Transverse colon (tissue), 4 donors: Measurements from ENCODE around the gene COPZ2. TPM values are rescaled to one million over a fixed set of nuclear protein-coding genes. Genes with fewer than 3 reads are reported as not detected.

Source experiments
- DNase-seq: peaks from one replicate; pipeline ENCODE4 v3.0.0-alpha.2; 2019
- H3K27ac ChIP-seq, 4 donors: fragments of 200-600 bp; sonication (generic); 2 replicates each; pipeline ENCODE4 v1.5.1; 2016 to 2018; ENCODE audit warnings: inconsistent platforms in 4 of 4
- H3K27me3 ChIP-seq: fragments of 200-600 bp; sonication (generic); 2 replicates; pipeline ENCODE4 v1.5.1; 2017; ENCODE audit warnings: inconsistent platforms
- H3K36me3 ChIP-seq, 4 donors: fragments of 200-600 bp; sonication (generic); 2 replicates each; pipeline ENCODE4 v1.5.1; 2017 to 2019; ENCODE audit warnings: inconsistent platforms in 4 of 4
- H3K4me1 ChIP-seq, 4 donors: fragments of 200-600 bp; sonication (generic); 2 replicates each; pipeline ENCODE4 v1.5.1; 2017 to 2020; ENCODE audit warnings: inconsistent platforms in 4 of 4
- H3K4me3 ChIP-seq, 4 donors: fragments of 200-600 bp; sonication (generic); 1 replicate in 1 of 4; 2 replicates in 3 of 4; pipeline versions ENCODE4 v1.5.1 to v1.6.1; 2017 to 2019; ENCODE audit warnings: inconsistent platforms in 4 of 4
- H3K9me3 ChIP-seq, 2 donors: fragments of 200-600 bp; sonication (generic); 2 replicates each; pipeline ENCODE4 v1.5.1; 2017 to 2019; ENCODE audit warnings: inconsistent platforms in 2 of 2
- EP300 ChIP-seq: sonication (generic); formaldehyde crosslinking; IDR thresholded peaks from one replicate; pipeline ENCODE4 v1.6.1; 2017; ENCODE audit warnings: antibody characterized with exemption, low read depth
- POLR2A ChIP-seq: fragments of 450-650 bp; IDR thresholded peaks from one replicate; pipeline ENCODE4 v1.6.1; 2016; ENCODE audit warnings: antibody characterized with exemption, mild to moderate bottlenecking, moderate library complexity
- POLR2AphosphoS5 ChIP-seq, 3 donors: sonication (generic); formaldehyde crosslinking; IDR thresholded peaks; one replicate each; pipeline ENCODE4 v1.6.1; 2016; ENCODE audit warnings: antibody characterized with exemption in 3 of 3
- whole genome bisulfite sequencing, 2 donors: methylation state at CpG; one replicate each; pipeline ENCODE4 v1.1.5; 2018; ENCODE audit warnings: low coverage in 1 of 2; 5-methylcytosine and 5-hydroxymethylcytosine counted together
- in situ Hi-C, 4 donors: fragments of 200-750 bp; cut with MboI; loops; one replicate each; pipeline versions ENCODE4 v1.15.0 to v1.15.1; 2017; ENCODE audit warnings: low sequenced_read_pairs in 3 of 4, low pct_ligation_motif_present in 1 of 4, low pct_unique_long_range_greater_than_20kb in 1 of 4
- intact Hi-C: fragments of 100-400 bp; cut with DNase I; formaldehyde crosslinking; loops from one replicate; pipeline ENCODE4 v1.15.1; 2023; ENCODE audit warnings: low total_unique reads
- total RNA-seq, 4 donors: library from RNA; depleted of rRNA; stranded (reverse); fragments of >200 nt; gene quantifications; one replicate each; pipeline ENCODE4 v1.1.0, GENCODE V29; 2016
- TF ChIP-seq, protein P1 (sequence below), 5 experiments: fragments of 200-600 bp in 3 of 5; fragments of 450-650 bp in 2 of 5; sonication (generic) in 3 of 5; IDR thresholded peaks; 1 replicate in 2 of 5; 2 replicates in 3 of 5; pipeline ENCODE4 v1.5.1; 2016 to 2017; ENCODE audit warnings: antibody characterized with exemption in 5 of 5, inconsistent platforms in 3 of 5, mild to moderate bottlenecking in 2 of 5, moderate library complexity in 1 of 5

The COPZ2 gene
- total RNA-seq, 4 donors from 2014 or later = 6.0 to 11.2 (median 8.3) TPM

DNA sequence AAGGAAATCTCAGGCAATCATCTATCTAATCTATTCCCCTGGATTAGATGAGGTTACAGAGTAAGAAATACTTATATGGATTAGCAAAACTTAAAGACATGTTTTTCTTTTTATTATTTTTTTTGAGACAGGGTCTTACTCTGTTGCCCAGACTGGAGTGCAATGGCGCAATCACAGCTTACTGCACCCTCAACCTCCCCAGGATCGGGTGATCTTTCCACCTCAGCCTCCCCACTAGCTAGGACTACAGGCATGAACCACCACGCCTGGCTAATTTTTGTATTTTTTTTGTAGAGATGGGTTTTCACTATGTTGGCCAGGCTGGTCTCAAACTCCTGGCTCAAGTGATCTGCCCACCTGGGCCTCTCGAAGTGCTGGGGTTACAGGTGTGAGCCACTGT lies 7.3 kb upstream of the COPZ2 start:
- no peak for DNase-seq
- Histone ChIP-seq H3K27me3 (no peaks in the 10 kb centered on the region), H3K27ac (no peak overlapping the region), H3K36me3 (no peaks in the 10 kb centered on the region), H3K4me3 (no peak overlapping the region), H3K9me3 (no peaks in the 10 kb centered on the region), H3K4me1 (peaks cover 14 to 29% (median 25%) of the 10 kb centered on the region in 4 donors)
- 67 to 89% methylated on average over 1 to 4 of the region's 4 CpGs for WGBS, 2 donors
- in situ Hi-C loops = no loop called here
- TF ChIP-seq, protein P1, sequence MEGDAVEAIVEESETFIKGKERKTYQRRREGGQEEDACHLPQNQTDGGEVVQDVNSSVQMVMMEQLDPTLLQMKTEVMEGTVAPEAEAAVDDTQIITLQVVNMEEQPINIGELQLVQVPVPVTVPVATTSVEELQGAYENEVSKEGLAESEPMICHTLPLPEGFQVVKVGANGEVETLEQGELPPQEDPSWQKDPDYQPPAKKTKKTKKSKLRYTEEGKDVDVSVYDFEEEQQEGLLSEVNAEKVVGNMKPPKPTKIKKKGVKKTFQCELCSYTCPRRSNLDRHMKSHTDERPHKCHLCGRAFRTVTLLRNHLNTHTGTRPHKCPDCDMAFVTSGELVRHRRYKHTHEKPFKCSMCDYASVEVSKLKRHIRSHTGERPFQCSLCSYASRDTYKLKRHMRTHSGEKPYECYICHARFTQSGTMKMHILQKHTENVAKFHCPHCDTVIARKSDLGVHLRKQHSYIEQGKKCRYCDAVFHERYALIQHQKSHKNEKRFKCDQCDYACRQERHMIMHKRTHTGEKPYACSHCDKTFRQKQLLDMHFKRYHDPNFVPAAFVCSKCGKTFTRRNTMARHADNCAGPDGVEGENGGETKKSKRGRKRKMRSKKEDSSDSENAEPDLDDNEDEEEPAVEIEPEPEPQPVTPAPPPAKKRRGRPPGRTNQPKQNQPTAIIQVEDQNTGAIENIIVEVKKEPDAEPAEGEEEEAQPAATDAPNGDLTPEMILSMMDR (IDR thresholded peaks at IDR 0.05) = no peak
- TF ChIP-seq POLR2AphosphoS5 (IDR thresholded peaks at IDR 0.05) = no peak
- no peak for TF ChIP-seq EP300
- TF ChIP-seq POLR2A = no peak
- intact Hi-C loops = no loop called here

DNA sequence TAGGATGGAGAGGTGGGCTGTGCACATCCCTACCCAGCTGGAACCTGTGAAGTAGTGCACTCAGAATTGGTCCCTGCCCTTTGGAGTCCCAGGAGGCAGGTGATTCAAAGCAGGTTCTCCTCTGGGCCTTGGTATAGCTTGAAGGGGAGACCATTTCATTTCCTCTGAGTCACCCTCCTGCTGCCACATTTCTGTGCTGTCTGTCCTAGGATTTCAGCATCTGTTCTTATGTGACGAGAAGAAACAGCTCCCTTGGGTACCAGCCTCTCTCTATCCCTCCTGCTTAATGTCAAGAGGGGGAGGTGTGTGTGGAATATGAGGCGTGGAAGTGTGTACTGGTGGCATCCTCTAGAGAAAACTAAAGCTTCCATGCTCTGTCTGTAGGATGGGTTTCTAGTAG lies 5.6 kb upstream of the COPZ2 start:
- no peak for DNase-seq
- in situ Hi-C loops (no loop called here), intact Hi-C loops (no loop called here)
- 71 to 100% methylated on average over 1 to 2 of the region's 2 CpGs for WGBS, 2 donors
- H3K27me3 ChIP-seq = peaks cover 14% of the 10 kb centered on the region
- no peak overlapping the region for H3K27ac ChIP-seq
- no peaks in the 10 kb centered on the region for H3K36me3 ChIP-seq
- no peak overlapping the region for H3K4me3 ChIP-seq
- no peaks in the 10 kb centered on the region for H3K9me3 ChIP-seq
- TF ChIP-seq, protein P1 (IDR thresholded peaks at IDR 0.05) = no peak
- TF ChIP-seq POLR2AphosphoS5 (IDR thresholded peaks at IDR 0.05) = no peak
- TF ChIP-seq EP300 = no peak
- TF ChIP-seq POLR2A = no peak
- H3K4me1 ChIP-seq = peaks cover 12 to 22% (median 19%) of the 10 kb centered on the region in 4 donors

DNA sequence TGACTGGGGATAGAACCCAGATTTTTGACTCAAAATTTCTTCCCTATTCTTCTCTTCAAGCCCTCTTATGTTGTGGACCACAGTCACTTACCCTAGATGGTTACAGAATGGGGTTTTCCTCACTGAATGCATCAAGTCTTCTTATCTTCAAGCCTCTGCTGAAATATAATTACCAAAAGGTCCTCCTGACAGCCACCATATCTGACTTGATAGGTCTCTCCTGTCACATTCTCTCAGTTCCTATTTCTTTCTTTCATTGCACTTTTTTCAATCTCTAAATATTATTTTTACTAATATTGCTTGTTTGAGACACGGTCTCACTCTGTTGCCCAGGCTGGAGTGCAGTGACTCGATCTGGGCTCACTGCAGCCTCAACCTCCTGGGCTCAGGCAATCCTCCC lies 1.1 kb upstream of the COPZ2 start:
- Histone ChIP-seq H3K9me3 (no peaks in the 10 kb centered on the region), H3K4me3 (no peak overlapping the region), H3K36me3 (no peaks in the 10 kb centered on the region), H3K27me3 (peaks cover 38% of the 10 kb centered on the region), H3K4me1 (peaks cover 0 to 16% (median 7%) of the 10 kb centered on the region in 4 donors), H3K27ac (no peak overlapping the region)
- in situ Hi-C loops = loop anchor here in 1 of 4 donors (10.0 kb wide), 2 partner anchors 56 to 96 kb away; no protein-coding TSS in a partner anchor
- no peak for TF ChIP-seq POLR2A
- TF ChIP-seq POLR2AphosphoS5 (IDR thresholded peaks at IDR 0.05) = no peak
- TF ChIP-seq, protein P1 (IDR thresholded peaks at IDR 0.05) = no peak
- TF ChIP-seq EP300 = no peak
- intact Hi-C loops = no loop called here
- WGBS, 2 donors = 87 to 89% methylated on average over 2 of the region's 2 CpGs
- no peak for DNase-seq

DNA sequence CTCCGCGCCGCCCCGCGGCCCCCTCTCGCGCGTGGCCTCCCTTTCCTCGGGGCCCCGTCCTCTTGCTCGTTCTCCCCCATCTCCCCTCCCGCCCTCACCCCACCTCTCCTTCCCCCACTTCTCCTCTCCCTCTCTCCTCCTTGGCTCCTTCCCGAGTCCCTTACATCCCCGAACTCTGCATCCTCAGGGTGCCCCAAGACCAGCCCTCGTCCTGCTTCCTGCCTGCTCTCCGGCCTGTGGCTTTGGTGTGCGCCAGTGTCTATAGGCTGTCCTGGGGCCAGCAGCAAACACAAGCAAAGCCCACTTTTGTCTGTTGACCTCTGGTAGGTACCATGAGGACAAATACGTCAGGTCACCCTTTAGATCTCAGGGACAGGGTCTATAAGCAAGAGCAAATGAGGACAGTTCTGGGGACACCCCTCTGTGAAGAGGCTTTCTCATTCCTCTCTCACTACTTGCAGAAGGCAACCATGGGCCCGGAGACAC lies 284 bp upstream of the COPZ2 start:
- in situ Hi-C loops = loop anchor here in 1 of 4 donors (10.0 kb wide), 2 partner anchors 57 to 97 kb away; no protein-coding TSS in a partner anchor
- H3K9me3 ChIP-seq = no peaks in the 10 kb centered on the region
- peak overlapping the region; percentile 39 to 77 (median 61) for H3K27ac ChIP-seq
- 25 to 60% methylated on average over 2 to 7 of the region's 19 CpGs for WGBS, 2 donors
- intact Hi-C loops = no loop called here
- no peaks in the 10 kb centered on the region for H3K36me3 ChIP-seq
- peaks cover 0 to 16% (median 7%) of the 10 kb centered on the region in 4 donors for H3K4me1 ChIP-seq
- DNase-seq = no peak
- H3K4me3 ChIP-seq = peak overlapping the region in 3 of 4 donors; percentile 50 to 64 (median 53)
- H3K27me3 ChIP-seq = peaks cover 38% of the 10 kb centered on the region
- no peak for TF ChIP-seq POLR2AphosphoS5 (IDR thresholded peaks at IDR 0.05)
- no peak for TF ChIP-seq EP300
- TF ChIP-seq, protein P1 (IDR thresholded peaks at IDR 0.05) = no peak
- no peak for TF ChIP-seq POLR2A
